B cell (primary cell): ENCODE results near the gene AGO3. TPM values are rescaled to one million over a fixed set of nuclear protein-coding genes. Genes with fewer than 3 reads are reported as not detected.
A peak's percentile ranks its signal among the peaks of the same experiment; 100 is the strongest.

Experiments
- ATAC-seq: fragments of 200-7000 bp; cut with Tn5 transposase; one replicate; pipeline ENCODE4 v1.10.0; 2021; ENCODE audit warnings: low read depth, mild to moderate bottlenecking, moderate number of reproducible peaks, moderate library complexity
- CTCF ChIA-PET: fragments of 350-600 bp; sonication (Branson Sonifier 250); formaldehyde crosslinking; loops from one replicate; lab custom pipeline; 2021; ENCODE audit warnings: antibody characterized with exemption, inconsistent platforms; lab: Charles Lee
- POLR2A ChIA-PET: fragments of 350-600 bp; sonication (Branson Sonifier 250); formaldehyde crosslinking; loops from one replicate; lab custom pipeline; 2021; ENCODE audit warnings: antibody characterized with exemption; lab: Charles Lee
- DNase-seq: peaks from one replicate; pipeline ENCODE4 v3.0.0; 2013
- H2AFZ ChIP-seq: 2 replicates; pipeline ENCODE4 v1.6.1; 2012; ENCODE audit warnings: mild to moderate bottlenecking, low read depth, low read length; ENCODE audit not compliant: insufficient read depth, poor library complexity, severe bottlenecking
- H3K27ac ChIP-seq, 2 donors: 1 replicate in 1 of 2; 2 replicates in 1 of 2; pipeline ENCODE4 v1.5.1; 2012 to 2013; ENCODE audit warnings: low read length in 2 of 2, mild to moderate bottlenecking in 2 of 2, moderate library complexity in 1 of 2
- H3K27me3 ChIP-seq, 4 experiments: fragments of 200-600 bp in 1 of 4; sonication (generic) in 1 of 4; replicated peaks in 1 of 4; 1 replicate in 2 of 4; 2 replicates in 2 of 4; pipeline versions ENCODE4 v1.6.1 to v1.7.0; 2013 to 2016; ENCODE audit warnings: low read length in 3 of 4, mild to moderate bottlenecking in 2 of 4, mixed read lengths in 1 of 4, moderate library complexity in 1 of 4; ENCODE audit not compliant: insufficient read depth in 4 of 4, control insufficient read depth in 3 of 4; ENCODE audit errors: control extremely low read depth in 1 of 4
- H3K36me3 ChIP-seq, 2 experiments: replicated peaks in 1 of 2; 1 replicate in 1 of 2; 2 replicates in 1 of 2; pipeline versions ENCODE4 v1.6.1 to v1.7.1; 2013; ENCODE audit warnings: low read length in 1 of 2; ENCODE audit not compliant: insufficient read depth in 2 of 2, control insufficient read depth in 1 of 2; ENCODE audit errors: control extremely low read depth in 1 of 2, extremely low read depth in 1 of 2
- H3K4me1 ChIP-seq, 2 donors: fragments of 200-600 bp in 1 of 2; sonication (generic) in 1 of 2; 1 replicate in 1 of 2; 2 replicates in 1 of 2; pipeline versions ENCODE4 v1.5.1 to v1.6.1; 2013 to 2017; ENCODE audit warnings: low read length in 2 of 2; ENCODE audit not compliant: control insufficient read depth in 2 of 2, insufficient read depth in 2 of 2
- H3K4me2 ChIP-seq: replicated peaks from 2 replicates; pipeline ENCODE3; 2012; ENCODE audit warnings: mild to moderate bottlenecking, low read depth, low read length; ENCODE audit not compliant: poor library complexity, severe bottlenecking
- H3K4me3 ChIP-seq, 5 experiments: fragments of 200-600 bp in 1 of 5; sonication (generic) in 1 of 5; 1 replicate in 3 of 5; 2 replicates in 2 of 5; pipeline versions ENCODE4 v1.5.1 to v1.7.0; 2011 to 2016; ENCODE audit warnings: low read length in 4 of 5, mild to moderate bottlenecking in 4 of 5, low read depth in 2 of 5, control low read depth in 1 of 5, moderate library complexity in 1 of 5; ENCODE audit not compliant: insufficient read depth in 1 of 5; ENCODE audit errors: control extremely low read depth in 1 of 5, extremely low read depth in 1 of 5
- H3K79me2 ChIP-seq: fragments of 200-600 bp; sonication (generic); one replicate; pipeline ENCODE4 v1.6.0; 2016; ENCODE audit warnings: low read length; ENCODE audit not compliant: control insufficient read depth, insufficient read depth
- H3K9ac ChIP-seq: fragments of 200-600 bp; sonication (generic); 2 replicates; pipeline ENCODE4 v1.6.1; 2017; ENCODE audit warnings: mild to moderate bottlenecking, low read length, moderate library complexity
- H3K9me3 ChIP-seq, 3 donors: one replicate each; pipeline versions ENCODE4 v1.6.1 to v1.7.1; 2013; ENCODE audit warnings: low read length in 2 of 3; ENCODE audit not compliant: control insufficient read depth in 2 of 3, insufficient read depth in 1 of 3; ENCODE audit errors: control extremely low read depth in 1 of 3
- H4K20me1 ChIP-seq: 2 replicates; pipeline ENCODE4 v1.6.0; 2012; ENCODE audit warnings: mild to moderate bottlenecking, low read length; ENCODE audit not compliant: insufficient read depth, control insufficient read depth, poor library complexity, severe bottlenecking
- H3K27ac Mint-ChIP-seq: one replicate; pipeline ENCODE4 v1.8.0; 2021; ENCODE audit warnings: mixed read lengths
- H3K27me3 Mint-ChIP-seq: one replicate; pipeline ENCODE4 v1.8.0; 2021; ENCODE audit warnings: mixed read lengths
- H3K4me1 Mint-ChIP-seq: one replicate; pipeline ENCODE4 v1.8.0; 2021; ENCODE audit warnings: mixed read lengths
- H3K4me3 Mint-ChIP-seq: one replicate; pipeline ENCODE4 v1.8.0; 2021; ENCODE audit warnings: mixed read lengths
- H3K9me3 Mint-ChIP-seq: one replicate; pipeline ENCODE4 v1.8.0; 2022; ENCODE audit warnings: mixed read lengths; ENCODE audit not compliant: insufficient read depth
- EZH2 ChIP-seq: IDR thresholded peaks from 2 replicates; pipeline ENCODE4 v1.6.1; 2012; ENCODE audit warnings: borderline replicate concordance, low read depth, mild to moderate bottlenecking, moderate library complexity, low read length; ENCODE audit not compliant: insufficient read depth, poor library complexity, severe bottlenecking
- WGBS: methylation state at CpG from one replicate; pipeline ENCODE4 v1.1.5; 2013; ENCODE audit warnings: missing lambda C conversion rate; ENCODE audit not compliant: insufficient coverage; 5-methylcytosine and 5-hydroxymethylcytosine counted together
- intact Hi-C: fragments of 100-400 bp; cut with micrococcal nuclease; formaldehyde crosslinking; loops from one replicate; pipeline ENCODE4 v1.10.0; 2022
- polyA plus RNA-seq: library from polyadenylated mRNA; depleted of rRNA; stranded (reverse); fragments of >200 nt; gene quantifications from 2 replicates; pipeline ENCODE4 v1.2.3, GENCODE V29; 2012
- total RNA-seq, 2 donors: library from RNA; stranded (reverse); fragments of 120-200 nt in 1 of 2; gene quantifications; 1 replicate in 1 of 2; 2 replicates in 1 of 2; pipeline versions ENCODE4 v1.2.3 to v1.2.4, GENCODE V29; 2013 to 2022
- TF ChIP-seq, protein P1 (sequence below): fragments of 200-600 bp; IDR thresholded peaks from one replicate; pipeline ENCODE4 v1.8.0; 2022; ENCODE audit warnings: antibody characterized with exemption, mild to moderate bottlenecking

AGO3 gene
- total and polyA plus RNA-seq, 2 donors (not counting 1 experiment from before 2014, with no cell fraction given), result 5.1 to 44.9 TPM

DNA sequence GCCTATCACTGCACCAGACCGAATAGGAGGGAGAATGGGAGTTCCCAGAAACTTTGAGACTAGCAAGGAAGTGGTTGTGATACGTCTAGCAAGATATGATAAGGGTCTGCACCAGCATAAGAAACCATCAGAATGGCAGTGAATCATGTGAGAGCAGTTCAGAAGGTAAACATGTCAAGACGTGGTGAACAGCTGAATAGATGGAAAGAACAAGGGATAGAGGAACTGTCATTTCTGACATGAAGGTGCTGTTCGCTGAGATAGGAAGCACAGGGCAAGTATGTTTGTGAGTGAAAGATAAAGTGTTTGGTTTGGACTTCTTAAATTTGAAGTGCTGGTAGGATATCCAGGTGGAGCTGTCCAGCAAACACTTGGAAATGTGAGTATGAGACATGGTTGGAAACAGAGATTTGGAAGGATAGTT, 49.0 kb upstream of the AGO3 start:
- Histone ChIP-seq H3K27me3 (no peaks in the 10 kb centered on the region), H3K4me2 (no peak overlapping the region), H3K4me1 (peaks cover 23 to 35% of the 10 kb centered on the region in 2 donors), H3K36me3 (no peaks in the 10 kb centered on the region), H3K4me3 (no peak overlapping the region), H4K20me1 (peaks cover 3% of the 10 kb centered on the region), H3K9me3 (no peaks in the 10 kb centered on the region), H2AFZ (no peak overlapping the region), H3K9ac (no peak overlapping the region), H3K79me2 (peaks cover 21% of the 10 kb centered on the region), H3K27ac (no peak overlapping the region)
- Mint-ChIP-seq H3K9me3 (no peaks in the 10 kb centered on the region), H3K27me3 (peaks cover 4% of the 10 kb centered on the region), H3K27ac (no peak overlapping the region), H3K4me3 (peak overlapping the region; percentile 94), H3K4me1 (peaks cover 40% of the 10 kb centered on the region)
- WGBS, result 38% methylated on average over 4 of the region's 4 CpGs
- DNase-seq (no peak), ATAC-seq (no peak)
- POLR2A ChIA-PET, result no interaction called here
- intact Hi-C loops, result loop anchor here (2.0 kb wide), 1 partner anchor 207 kb away; the partner anchor contains the start of gene ADPRS
- CTCF ChIA-PET, result interaction anchor here (0.6 to 2.4 kb wide), 9 partner anchors 10 to 267 kb away, joined by 3 to 16 read pairs (median 3); partner anchors contain the start of genes AGO3 and TRAPPC3
- TF ChIP-seq EZH2, result no peak
- TF ChIP-seq, protein P1, sequence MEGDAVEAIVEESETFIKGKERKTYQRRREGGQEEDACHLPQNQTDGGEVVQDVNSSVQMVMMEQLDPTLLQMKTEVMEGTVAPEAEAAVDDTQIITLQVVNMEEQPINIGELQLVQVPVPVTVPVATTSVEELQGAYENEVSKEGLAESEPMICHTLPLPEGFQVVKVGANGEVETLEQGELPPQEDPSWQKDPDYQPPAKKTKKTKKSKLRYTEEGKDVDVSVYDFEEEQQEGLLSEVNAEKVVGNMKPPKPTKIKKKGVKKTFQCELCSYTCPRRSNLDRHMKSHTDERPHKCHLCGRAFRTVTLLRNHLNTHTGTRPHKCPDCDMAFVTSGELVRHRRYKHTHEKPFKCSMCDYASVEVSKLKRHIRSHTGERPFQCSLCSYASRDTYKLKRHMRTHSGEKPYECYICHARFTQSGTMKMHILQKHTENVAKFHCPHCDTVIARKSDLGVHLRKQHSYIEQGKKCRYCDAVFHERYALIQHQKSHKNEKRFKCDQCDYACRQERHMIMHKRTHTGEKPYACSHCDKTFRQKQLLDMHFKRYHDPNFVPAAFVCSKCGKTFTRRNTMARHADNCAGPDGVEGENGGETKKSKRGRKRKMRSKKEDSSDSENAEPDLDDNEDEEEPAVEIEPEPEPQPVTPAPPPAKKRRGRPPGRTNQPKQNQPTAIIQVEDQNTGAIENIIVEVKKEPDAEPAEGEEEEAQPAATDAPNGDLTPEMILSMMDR, result no peak

DNA sequence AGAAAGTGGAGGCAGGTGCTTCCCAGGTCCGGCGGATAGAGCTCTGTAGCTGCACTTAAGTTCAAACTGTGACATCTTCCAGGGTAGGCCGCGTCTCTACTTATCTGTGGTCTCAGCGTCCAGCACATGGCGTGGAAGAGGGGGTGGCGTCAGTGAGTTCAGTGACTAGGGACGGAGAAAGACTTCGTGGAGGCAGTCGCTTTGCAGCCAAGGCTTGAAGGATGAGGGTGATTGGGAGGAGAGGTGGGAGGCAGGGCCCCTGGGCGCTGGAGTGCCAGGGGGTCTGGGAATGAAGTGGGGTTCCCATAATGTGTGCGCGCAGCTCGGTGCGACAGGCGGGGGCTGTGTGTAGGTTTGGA, 48.3 kb upstream of the AGO3 start:
- peak overlapping the region; percentile 98 for H3K4me2 ChIP-seq
- intact Hi-C loops, result loop anchor here (2.0 kb wide), 1 partner anchor 206 kb away; the partner anchor contains the start of gene ADPRS
- no peak for TF ChIP-seq EZH2
- TF ChIP-seq, protein P1, result no peak
- CTCF ChIA-PET, result interaction anchor here (0.8 to 2.4 kb wide), 13 partner anchors 9 to 267 kb away, joined by 3 to 16 read pairs (median 4); partner anchors contain the start of genes AGO3 and TRAPPC3
- peak overlapping the region in 1 of 5 experiments; percentile 12 for H3K4me3 ChIP-seq
- H3K4me1 Mint-ChIP-seq, result peaks cover 47% of the 10 kb centered on the region
- peak overlapping the region; percentile 65 for H3K27ac Mint-ChIP-seq
- no peaks in the 10 kb centered on the region for H3K27me3 ChIP-seq
- H3K4me1 ChIP-seq, result peaks cover 30 to 42% of the 10 kb centered on the region in 2 donors
- H4K20me1 ChIP-seq, result peaks cover 6% of the 10 kb centered on the region
- H3K27ac ChIP-seq, result peak overlapping the region in 1 of 2 donors; percentile 35
- DNase-seq, result no peak
- H3K36me3 ChIP-seq, result no peaks in the 10 kb centered on the region
- WGBS, result 74% methylated on average over 16 of the region's 16 CpGs
- H3K9ac ChIP-seq, result no peak overlapping the region
- peak overlapping the region; percentile 94 for H3K4me3 Mint-ChIP-seq
- no peaks in the 10 kb centered on the region for H3K9me3 ChIP-seq
- peaks cover 25% of the 10 kb centered on the region for H3K79me2 ChIP-seq
- H3K9me3 Mint-ChIP-seq, result no peaks in the 10 kb centered on the region
- peak overlapping the region; percentile 95 for H2AFZ ChIP-seq
- no peak for ATAC-seq
- peaks cover 4% of the 10 kb centered on the region for H3K27me3 Mint-ChIP-seq
- POLR2A ChIA-PET, result interaction anchor here (0.7 to 0.8 kb wide), 2 partner anchors 10 to 49 kb away, joined by 3 read pairs; partner anchors contain the start of gene AGO3
